Kasumi-1 (cell line): Measurements from ENCODE around the gene VIM.

Source experiments
- DNase-seq, 2 experiments: peaks; one replicate each; lab custom pipeline; 2025; lab: John Stamatoyannopoulos, UW

The VIM gene

GRCh38 chr10:17209881-17210280, 18.2 kb upstream of the VIM start:
- DNase-seq, result no peak

- no peak for DNase-seq
These were observed 17.7 kb upstream of the VIM start for GRCh38 chr10:17210361-17210760.

- peak; percentile 69 to 71 for DNase-seq
These were observed 15.2 kb upstream of the VIM start for GRCh38 chr10:17212802-17213221.

GRCh38 chr10:17213646-17214349, 14.2 kb upstream of the VIM start:
- DNase-seq, result no peak

DNA sequence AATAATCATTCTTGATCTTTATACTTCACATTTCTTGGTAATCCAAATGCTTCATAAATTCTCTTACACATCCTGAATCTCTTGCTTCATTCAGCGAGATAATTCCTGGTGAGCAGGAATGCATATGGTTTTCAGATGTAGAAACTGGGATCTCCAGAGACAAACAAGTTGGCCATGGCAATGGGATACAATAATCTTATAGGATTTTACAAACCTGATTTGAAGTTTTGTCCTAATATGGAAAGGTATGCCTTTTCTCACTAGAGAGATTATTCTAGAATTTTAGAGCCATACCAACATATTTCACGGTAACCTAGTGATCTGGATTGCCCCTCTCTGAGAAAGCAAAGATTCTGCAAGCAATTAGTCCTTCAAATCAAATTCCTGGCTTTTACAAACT, 13.5 kb upstream of the VIM start:
- DNase-seq, result no peak

- DNase-seq, result peak; percentile 36 to 37
These were observed 12.9 kb upstream of the VIM start for GRCh38 chr10:17214971-17215781.

DNA sequence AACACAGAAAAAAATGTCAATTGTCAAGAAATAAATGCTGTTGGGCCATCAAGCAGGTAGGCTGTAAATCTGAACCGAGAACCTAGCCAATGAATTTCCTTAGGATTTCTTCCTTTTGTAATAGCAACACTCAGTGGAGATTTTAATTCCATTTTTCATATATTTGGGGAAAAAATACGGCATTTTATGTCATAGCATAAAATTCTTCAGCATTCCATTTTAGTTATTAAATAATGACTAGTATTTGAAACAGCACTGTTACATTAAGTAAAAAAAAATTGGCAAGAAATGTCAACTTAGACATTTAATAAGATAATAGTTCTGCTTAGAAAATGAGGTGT, 12.3 kb upstream of the VIM start:
- DNase-seq, result no peak

DNA sequence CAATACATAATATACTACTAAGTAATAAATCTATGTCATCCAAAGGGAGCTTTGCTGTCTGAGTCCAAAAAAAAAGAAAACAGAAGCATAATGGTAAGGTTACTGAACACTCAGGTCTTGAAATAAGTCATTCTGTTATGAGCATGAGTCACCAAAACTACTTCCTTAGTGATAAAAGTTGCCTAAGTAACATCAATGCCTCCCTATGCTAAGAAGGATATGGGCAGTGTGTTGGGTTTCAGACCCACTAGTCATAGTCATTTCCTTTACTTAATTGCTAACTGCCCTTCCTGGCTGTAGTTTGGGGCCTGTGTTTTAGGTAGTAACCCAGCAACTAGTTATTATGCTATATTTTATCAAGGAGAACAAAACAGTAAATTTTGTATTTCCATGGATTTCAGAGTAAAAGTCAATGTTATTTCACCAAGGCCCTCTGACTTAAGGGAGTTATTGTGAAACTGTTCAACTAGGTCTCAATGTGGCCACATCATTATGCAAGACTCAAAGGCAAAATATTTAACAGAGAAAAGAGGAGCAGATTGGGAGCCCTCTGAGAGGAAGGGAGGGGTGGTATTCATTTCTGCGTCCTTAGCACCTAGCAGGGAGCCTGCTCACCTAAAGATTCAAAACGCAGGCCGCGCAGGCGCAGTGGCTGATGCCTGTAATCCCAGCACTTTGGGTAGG, 11.7 kb upstream of the VIM start:
- DNase-seq, result peak; percentile 99 to 100

DNA sequence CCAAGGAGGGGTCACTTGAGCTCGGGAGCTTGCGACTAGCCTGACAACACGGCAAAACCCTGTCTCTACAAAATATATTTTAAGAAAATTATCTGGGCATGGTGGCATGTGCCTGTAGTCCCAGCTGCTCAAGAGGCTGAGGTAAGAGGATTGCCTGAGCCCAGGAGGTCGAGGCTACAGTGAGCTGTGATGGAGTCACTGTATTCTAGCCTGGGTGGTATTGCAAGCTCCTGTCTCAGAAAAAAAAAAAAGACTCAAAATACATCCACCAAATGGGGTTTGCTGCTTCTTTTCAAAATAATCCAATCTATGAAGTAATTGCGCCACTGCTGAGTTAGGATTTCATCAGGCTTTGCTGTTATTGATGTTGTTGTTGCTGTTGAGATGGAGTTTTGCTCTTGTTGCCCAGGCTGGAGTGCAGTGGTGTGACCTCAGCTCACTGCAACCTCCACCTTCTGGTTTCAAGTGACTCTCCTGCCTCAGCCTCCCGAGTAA, 11.1 kb upstream of the VIM start:
- DNase-seq, result no peak

GRCh38 chr10:17217631-17218232, 10.3 kb upstream of the VIM start:
- DNase-seq, result no peak

DNA sequence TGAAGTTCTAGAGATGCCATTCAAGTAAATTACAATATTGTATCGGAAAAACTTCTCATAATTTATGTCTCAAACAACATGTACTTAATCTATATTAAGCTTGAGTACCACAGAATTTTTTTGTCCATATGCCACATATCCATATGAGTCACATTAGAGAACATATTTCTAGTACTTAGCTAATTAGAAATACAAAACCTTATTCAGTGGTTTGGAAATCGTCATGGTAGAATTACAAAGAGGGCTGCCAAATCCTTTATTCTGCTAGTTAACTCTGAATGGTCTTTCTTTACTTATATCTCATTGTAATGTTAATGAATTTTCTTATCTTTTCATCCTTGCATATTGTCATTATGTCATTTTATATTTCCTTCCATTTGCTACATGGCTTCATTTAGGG, 9.0 kb upstream of the VIM start:
- no peak for DNase-seq

DNA sequence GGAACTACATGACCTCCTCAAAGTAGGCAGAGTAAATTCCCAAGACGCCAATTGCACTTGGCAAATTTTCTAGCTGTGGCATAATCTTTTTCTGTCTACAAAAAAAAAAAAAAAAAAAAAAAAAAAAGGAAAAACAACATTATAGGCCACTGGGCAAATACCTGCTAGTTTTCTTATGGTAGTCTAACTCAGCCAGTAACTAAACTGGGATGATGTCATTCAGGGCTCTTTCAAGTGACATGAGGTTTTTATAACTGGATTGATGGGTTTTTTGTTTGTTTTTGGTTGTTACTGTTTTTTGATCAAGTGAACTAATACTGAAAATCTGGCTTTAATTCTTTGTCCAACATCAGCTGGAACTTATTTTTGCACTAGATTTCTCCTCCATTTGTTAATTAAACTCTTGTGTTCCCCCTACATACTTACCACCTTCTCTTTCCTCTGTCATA, 7.4 kb upstream of the VIM start:
- no peak for DNase-seq

GRCh38 chr10:17222329-17222728, 5.7 kb upstream of the VIM start:
- DNase-seq, result no peak

- no peak for DNase-seq
These were observed 2.2 kb upstream of the VIM start for GRCh38 chr10:17225808-17226207.

DNA sequence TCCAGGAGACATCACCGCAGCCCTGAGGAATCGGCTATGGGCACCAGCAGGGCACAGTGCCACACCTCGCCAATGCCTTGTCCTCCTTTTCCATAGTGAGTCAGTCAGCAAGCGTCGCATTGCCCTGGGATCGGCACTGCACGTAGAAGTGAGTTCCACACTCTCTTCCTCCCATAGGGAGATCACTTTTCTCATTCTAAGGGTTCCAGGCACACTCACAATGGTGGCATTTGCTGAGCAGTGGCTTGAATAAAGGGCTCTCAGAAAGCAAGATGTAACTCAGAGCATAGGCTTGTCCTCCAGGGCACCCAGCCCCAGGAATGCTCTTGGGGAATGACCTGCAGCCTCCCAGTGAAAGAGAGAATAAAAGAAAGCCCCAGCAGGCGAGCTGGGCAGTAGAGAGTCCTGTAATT, 1.1 kb upstream of the VIM start:
- no peak for DNase-seq

GRCh38 chr10:17227367-17228090, 512 bp upstream of the VIM start:
- peak; percentile 41 to 62 for DNase-seq

DNA sequence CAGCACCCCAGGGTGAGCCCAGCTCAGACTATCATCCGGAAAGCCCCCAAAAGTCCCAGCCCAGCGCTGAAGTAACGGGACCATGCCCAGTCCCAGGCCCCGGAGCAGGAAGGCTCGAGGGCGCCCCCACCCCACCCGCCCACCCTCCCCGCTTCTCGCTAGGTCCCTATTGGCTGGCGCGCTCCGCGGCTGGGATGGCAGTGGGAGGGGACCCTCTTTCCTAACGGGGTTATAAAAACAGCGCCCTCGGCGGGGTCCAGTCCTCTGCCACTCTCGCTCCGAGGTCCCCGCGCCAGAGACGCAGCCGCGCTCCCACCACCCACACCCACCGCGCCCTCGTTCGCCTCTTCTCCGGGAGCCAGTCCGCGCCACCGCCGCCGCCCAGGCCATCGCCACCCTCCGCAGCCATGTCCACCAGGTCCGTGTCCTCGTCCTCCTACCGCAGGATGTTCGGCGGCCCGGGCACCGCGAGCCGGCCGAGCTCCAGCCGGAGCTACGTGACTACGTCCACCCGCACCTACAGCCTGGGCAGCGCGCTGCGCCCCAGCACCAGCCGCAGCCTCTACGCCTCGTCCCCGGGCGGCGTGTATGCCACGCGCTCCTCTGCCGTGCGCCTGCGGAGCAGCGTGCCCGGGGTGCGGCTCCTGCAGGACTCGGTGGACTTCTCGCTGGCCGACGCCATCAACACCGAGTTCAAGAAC, 1.1 kb downstream of the VIM start:
- no peak for DNase-seq

GRCh38 chr10:17229717-17229966, 1.6 kb downstream of the VIM start:
- DNase-seq, result no peak

GRCh38 chr10:17229967-17230682, 2.1 kb downstream of the VIM start:
- peak; percentile 90 to 97 for DNase-seq

GRCh38 chr10:17231788-17232187, 3.7 kb downstream of the VIM start:
- DNase-seq, result no peak
